OCI-LY3 (cell line): ENCODE data around the gene PLXNC1.

Experiments used
- H2AFZ ChIP-seq: fragments of 200-600, 300-600 bp; shearing (Covaris generic); 2 replicates; pipeline ENCODE4 v1.6.0; 2014; ENCODE audit warnings: antibody characterized with exemption, low read depth, low read length
- H3K27ac ChIP-seq: fragments of 200-600, 300-600 bp; sonication (generic); 2 replicates; pipeline ENCODE4 v1.5.1; 2014; ENCODE audit warnings: mild to moderate bottlenecking, low read length, moderate library complexity, mixed read lengths
- H3K27me3 ChIP-seq: fragments of 200-600, 300-600 bp; sonication (generic); 2 replicates; pipeline ENCODE4 v1.6.1; 2014; ENCODE audit warnings: low read depth, low read length, mixed read lengths
- H3K36me3 ChIP-seq: fragments of 200-600, 300-600 bp; sonication (generic); replicated peaks from 2 replicates; pipeline ENCODE3; 2014; ENCODE audit warnings: low read depth, low read length, mixed read lengths
- H3K4me1 ChIP-seq: fragments of 300-600, 200-600 bp; sonication (generic); 2 replicates; pipeline ENCODE4 v1.6.1; 2014; ENCODE audit warnings: low read length, mixed read lengths
- H3K4me2 ChIP-seq: fragments of 200-600, 300-600 bp; sonication (generic); 2 replicates; pipeline ENCODE4 v1.6.1; 2014; ENCODE audit warnings: low read length, mixed read lengths
- H3K4me3 ChIP-seq: fragments of 300-600, 200-600 bp; sonication (generic); 2 replicates; pipeline ENCODE4 v1.5.1; 2014; ENCODE audit warnings: antibody characterized with exemption, mild to moderate bottlenecking, low read length, moderate library complexity
- H3K79me2 ChIP-seq: fragments of 300-600, 200-600 bp; shearing (Covaris generic); 2 replicates; pipeline ENCODE4 v1.6.1; 2014; ENCODE audit warnings: mild to moderate bottlenecking, low read length, mixed read lengths
- H3K9ac ChIP-seq: fragments of 300-600, 200-600 bp; shearing (Covaris generic); 2 replicates; pipeline ENCODE4 v1.6.0; 2014; ENCODE audit warnings: mild to moderate bottlenecking, low read length, moderate library complexity
- H3K9me3 ChIP-seq: fragments of 200-600, 300-600 bp; shearing (Covaris generic); 2 replicates; pipeline ENCODE4 v1.6.1; 2014; ENCODE audit warnings: low read length, mixed read lengths; ENCODE audit not compliant: insufficient read depth
- H4K20me1 ChIP-seq: fragments of 200-600, 300-600 bp; sonication (generic); 2 replicates; pipeline ENCODE4 v1.6.1; 2016; ENCODE audit warnings: low read length, mixed read lengths; ENCODE audit not compliant: insufficient read depth
- CTCF ChIP-seq: fragments of 200-600, 300-600 bp; sonication (generic); IDR thresholded peaks from 2 replicates; pipeline ENCODE4 v1.5.1; 2014; ENCODE audit warnings: antibody characterized with exemption, low read length, low read depth
- EZH2phosphoT487 ChIP-seq: fragments of 200-600 bp; shearing (Covaris generic); IDR thresholded peaks from 2 replicates; pipeline ENCODE4 v1.6.1; 2018; ENCODE audit warnings: antibody characterized with exemption, mixed run types, low read depth

PLXNC1 gene

DNA sequence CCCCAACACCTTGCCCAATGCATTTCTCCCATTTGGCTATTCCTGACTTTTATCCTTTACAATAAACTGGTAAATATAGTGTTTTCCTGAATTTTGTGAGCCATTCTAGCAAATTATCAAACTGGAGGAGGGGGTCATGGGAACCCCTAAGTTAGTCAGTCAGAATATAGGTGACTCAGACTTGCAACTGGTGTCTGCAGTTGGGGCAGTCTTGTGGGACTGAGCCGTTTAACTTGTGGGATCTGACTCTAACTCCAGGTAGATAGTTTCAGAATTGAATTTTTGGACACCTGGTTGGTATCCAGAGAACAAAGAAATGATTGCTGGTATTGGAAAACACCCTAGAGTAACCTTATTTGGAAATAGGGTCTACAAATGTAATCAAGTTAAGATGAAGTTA, 177.9 kb downstream of the PLXNC1 start:
- Histone ChIP-seq H3K27ac (no peak overlapping the region), H3K9me3 (peaks cover 2% of the 10 kb centered on the region; the same call in 1 of the 2 replicates), H3K79me2 (no peaks in the 10 kb centered on the region), H2AFZ (no peak overlapping the region), H3K27me3 (no peaks in the 10 kb centered on the region), H4K20me1 (no peaks in the 10 kb centered on the region), H3K4me3 (no peak overlapping the region), H3K4me1 (no peaks in the 10 kb centered on the region), H3K9ac (no peak overlapping the region), H3K36me3 (peaks cover 51% of the 10 kb centered on the region), H3K4me2 (no peak overlapping the region)
- TF ChIP-seq CTCF: no peak

- H2AFZ ChIP-seq: no peak overlapping the region
- H3K9me3 ChIP-seq: no peaks in the 10 kb centered on the region
- H3K9ac ChIP-seq: no peak overlapping the region
- H3K36me3 ChIP-seq: peaks cover 46% of the 10 kb centered on the region
- no peak for TF ChIP-seq CTCF
- no peak for TF ChIP-seq EZH2phosphoT487
- H3K27me3 ChIP-seq: no peaks in the 10 kb centered on the region
- no peak overlapping the region for H3K4me2 ChIP-seq
- H3K4me3 ChIP-seq: no peak overlapping the region
- no peaks in the 10 kb centered on the region for H4K20me1 ChIP-seq
- H3K79me2 ChIP-seq: no peaks in the 10 kb centered on the region
- H3K27ac ChIP-seq: no peak overlapping the region
- no peaks in the 10 kb centered on the region for H3K4me1 ChIP-seq
These were observed 178.3 kb downstream of the PLXNC1 start for GRCh38 chr12:94326727-94327126.

DNA sequence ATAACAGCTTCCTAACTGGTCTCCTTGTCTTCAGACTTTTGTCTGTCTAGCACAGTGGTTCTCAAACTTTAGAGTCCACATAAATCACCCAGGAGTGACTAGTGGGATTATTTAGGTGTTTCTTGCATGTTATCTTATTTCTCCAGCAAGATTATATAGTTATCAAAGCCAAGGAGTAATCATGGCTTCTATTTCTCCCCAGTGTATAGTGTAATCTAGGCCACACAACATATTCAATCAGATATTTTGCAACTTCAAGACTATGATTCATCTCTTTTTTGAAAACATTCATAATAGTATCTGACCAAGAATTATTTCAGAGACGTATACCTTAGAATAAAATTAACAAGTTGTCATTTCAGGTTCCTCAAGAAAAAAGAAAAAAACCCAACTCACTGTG, 179.4 kb downstream of the PLXNC1 start:
- H3K27ac ChIP-seq: no peak overlapping the region
- no peak overlapping the region for H3K4me3 ChIP-seq
- H2AFZ ChIP-seq: no peak overlapping the region
- H4K20me1 ChIP-seq: no peaks in the 10 kb centered on the region
- no peak overlapping the region for H3K9ac ChIP-seq
- TF ChIP-seq EZH2phosphoT487 (no peak), CTCF (no peak)
- H3K9me3 ChIP-seq: no peaks in the 10 kb centered on the region
- H3K79me2 ChIP-seq: no peaks in the 10 kb centered on the region
- H3K4me1 ChIP-seq: no peaks in the 10 kb centered on the region
- no peaks in the 10 kb centered on the region for H3K27me3 ChIP-seq
- peaks cover 35% of the 10 kb centered on the region for H3K36me3 ChIP-seq
- no peak overlapping the region for H3K4me2 ChIP-seq

- no peaks in the 10 kb centered on the region for H3K9me3 ChIP-seq
- no peak overlapping the region for H3K9ac ChIP-seq
- H3K4me3 ChIP-seq: no peak overlapping the region
- no peaks in the 10 kb centered on the region for H3K79me2 ChIP-seq
- H3K4me2 ChIP-seq: no peak overlapping the region
- H3K4me1 ChIP-seq: peaks cover 4% of the 10 kb centered on the region
- no peaks in the 10 kb centered on the region for H4K20me1 ChIP-seq
- H3K27ac ChIP-seq: no peak overlapping the region
- no peaks in the 10 kb centered on the region for H3K27me3 ChIP-seq
- H3K36me3 ChIP-seq: peaks cover 27% of the 10 kb centered on the region
- peak; percentile 52 for TF ChIP-seq CTCF
- TF ChIP-seq EZH2phosphoT487: no peak
- H2AFZ ChIP-seq: no peak overlapping the region
These were observed 181.0 kb downstream of the PLXNC1 start for GRCh38 chr12:94329366-94329765.
